ENCODE measurements around the gene ARFRP1.

- TF ChIP-seq POLR2A (IDR thresholded peaks at IDR 0.05; ENCODE audit: low read length) (no peak), GATA1 (IDR thresholded peaks at IDR 0.05; ENCODE audit: low read depth, low read length) (no peak)
These were observed 43.5 kb downstream of the ARFRP1 start for GRCh38 chr20:63664143-63664851.
